Measurements from ENCODE around the gene GSPT1.

The GSPT1 gene

GRCh38 chr16:11884035-11884434 is 31.7 kb downstream of the GSPT1 start:
- no peak overlapping the region for H3K4me3 ChIP-seq (ENCODE audit: low read depth, low read length)
- no peak for TF ChIP-seq CTCF (IDR thresholded peaks at IDR 0.05; ENCODE audit: low read depth, low read length)

- no peak overlapping the region for H3K4me3 ChIP-seq (ENCODE audit: low read depth, low read length)
- no peak for TF ChIP-seq CTCF (IDR thresholded peaks at IDR 0.05; ENCODE audit: low read depth, low read length)
Observed at GRCh38 chr16:11880007-11880406, 35.7 kb downstream of the GSPT1 start.

GRCh38 chr16:11877374-11877773 is 38.4 kb downstream of the GSPT1 start:
- H3K4me3 ChIP-seq (ENCODE audit: low read depth, low read length): no peak overlapping the region
- TF ChIP-seq CTCF (IDR thresholded peaks at IDR 0.05; ENCODE audit: low read depth, low read length): no peak

GRCh38 chr16:11876306-11876705 is 39.5 kb downstream of the GSPT1 start:
- H3K4me3 ChIP-seq (ENCODE audit: low read depth, low read length): no peak overlapping the region
- TF ChIP-seq CTCF (IDR thresholded peaks at IDR 0.05; ENCODE audit: low read depth, low read length): no peak

GRCh38 chr16:11875721-11876120 is 40.0 kb downstream of the GSPT1 start:
- no peak for TF ChIP-seq CTCF (IDR thresholded peaks at IDR 0.05; ENCODE audit: low read depth, low read length)
- no peak overlapping the region for H3K4me3 ChIP-seq (ENCODE audit: low read depth, low read length)

- no peak overlapping the region for H3K4me3 ChIP-seq (ENCODE audit: low read depth, low read length)
- no peak for TF ChIP-seq CTCF (IDR thresholded peaks at IDR 0.05; ENCODE audit: low read depth, low read length)
Observed at GRCh38 chr16:11871193-11871592, 44.6 kb downstream of the GSPT1 start.

GRCh38 chr16:11870399-11870798 is 45.4 kb downstream of the GSPT1 start:
- no peak for TF ChIP-seq CTCF (IDR thresholded peaks at IDR 0.05; ENCODE audit: low read depth, low read length)
- no peak overlapping the region for H3K4me3 ChIP-seq (ENCODE audit: low read depth, low read length)
